ENCODE data around the gene SCP2.
A peak's percentile ranks its signal among the peaks of the same experiment; 100 is the strongest.

SCP2 gene

DNA sequence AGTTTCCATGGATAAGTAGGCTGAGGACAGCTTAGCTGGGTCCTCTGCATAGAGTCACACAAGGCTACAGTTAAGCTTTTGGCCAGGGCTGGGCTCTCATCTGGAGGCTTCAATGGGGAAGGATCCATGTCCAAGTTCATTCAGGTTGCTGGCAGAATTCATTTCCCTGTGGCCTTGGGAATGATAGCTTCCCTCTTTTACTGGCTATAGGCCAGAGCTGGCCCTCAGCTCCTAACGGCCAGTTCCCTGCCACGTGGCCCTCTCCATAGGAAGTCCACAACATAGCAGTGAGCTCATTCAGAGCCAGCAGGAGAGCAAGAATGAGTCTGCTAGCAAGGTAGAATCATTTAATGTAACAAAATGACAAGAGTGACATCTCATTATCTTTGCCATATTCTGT, 119.9 kb downstream of the SCP2 start:
- peak; percentile 60 for DNase-seq

- peak; percentile 63 for DNase-seq
These were observed 121.0 kb downstream of the SCP2 start for GRCh38 chr1:53047737-53048736.

DNA sequence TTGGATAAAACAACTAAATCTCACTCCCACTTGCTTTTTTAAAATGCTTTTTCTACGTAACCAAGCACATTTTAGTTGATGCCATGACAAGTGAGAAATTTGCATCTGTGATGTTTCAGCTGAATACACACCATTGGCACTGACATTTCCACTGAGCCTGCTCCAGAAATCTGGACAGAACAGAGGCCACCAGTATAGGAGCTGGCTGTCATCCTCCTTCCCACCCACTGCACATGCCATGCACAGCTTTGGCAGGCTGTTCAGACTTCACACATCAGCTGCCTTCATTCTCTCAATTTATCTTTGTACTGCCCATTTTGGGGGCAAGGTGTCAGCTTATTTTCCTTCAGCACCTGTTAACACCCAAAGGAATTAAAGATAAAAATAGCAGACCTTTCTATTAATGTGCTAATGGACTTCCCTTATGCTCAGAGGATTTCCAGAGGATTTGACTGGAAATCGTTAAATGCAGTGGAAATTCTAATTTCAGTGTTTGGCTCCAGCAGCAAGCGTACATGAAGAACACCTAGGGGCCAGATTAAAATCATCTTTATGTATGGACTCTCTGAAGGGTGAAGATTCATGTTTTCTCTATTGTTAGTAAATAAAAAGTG, 122.0 kb downstream of the SCP2 start:
- no peak for DNase-seq

DNA sequence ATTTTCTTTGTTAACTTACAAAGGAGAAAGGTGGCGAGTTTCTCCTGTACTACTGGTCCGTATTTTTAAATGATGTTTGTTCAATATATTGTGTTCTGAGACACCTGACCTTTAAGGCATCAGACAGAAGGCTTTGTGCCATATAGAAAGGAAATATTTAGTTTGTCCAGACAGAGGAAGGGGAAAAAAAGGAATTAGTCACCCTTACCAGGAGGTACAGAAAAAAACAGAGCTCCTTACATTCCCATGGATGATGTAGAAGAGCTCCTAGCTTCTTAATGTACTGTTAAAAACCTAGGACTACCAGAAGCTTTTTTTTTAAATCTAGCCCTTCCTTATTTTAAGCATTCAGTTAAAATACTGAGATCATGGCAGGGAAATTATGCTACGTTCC, 122.5 kb downstream of the SCP2 start:
- peak; percentile 34 for DNase-seq

- DNase-seq: peak; percentile 25
These were observed 123.2 kb downstream of the SCP2 start for GRCh38 chr1:53050310-53050709.

DNA sequence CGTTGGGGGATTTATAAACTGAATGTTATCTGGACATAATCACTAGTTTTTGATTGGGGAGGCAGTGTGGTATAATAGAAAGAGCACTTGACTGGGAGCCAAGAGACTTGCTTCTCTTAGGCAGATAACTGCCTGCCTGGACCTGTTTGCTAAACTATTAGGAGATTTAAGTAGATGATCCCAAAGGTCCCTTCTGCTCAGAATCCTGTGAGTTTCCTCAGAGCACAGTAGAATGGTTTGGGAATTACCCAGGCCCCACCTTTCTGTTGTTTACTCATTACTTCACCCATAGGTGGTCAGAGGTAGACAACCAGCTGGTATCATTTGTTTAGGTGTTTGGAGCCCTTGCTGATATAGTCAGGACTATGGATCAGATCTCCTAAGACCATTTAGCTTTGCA, 124.6 kb downstream of the SCP2 start:
- DNase-seq: no peak

DNA sequence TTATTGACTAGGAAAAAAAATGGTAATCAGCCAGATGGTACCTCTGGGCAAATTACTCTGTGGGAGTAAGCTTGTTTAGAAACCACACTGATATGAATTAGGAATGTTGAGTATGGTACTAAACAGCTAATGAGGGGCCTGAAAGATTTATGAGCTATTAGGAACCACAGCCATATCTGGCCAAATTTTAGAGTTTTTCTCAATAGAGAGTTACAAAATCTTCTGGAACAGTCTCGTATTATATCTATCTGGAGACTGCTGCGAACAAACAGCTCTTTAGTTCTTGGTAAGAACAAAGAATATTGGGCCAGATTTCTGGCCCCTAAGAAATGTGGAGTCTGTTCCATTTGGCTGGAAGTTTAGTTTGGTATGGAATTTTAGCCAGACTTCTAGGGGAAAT, 130.1 kb downstream of the SCP2 start:
- no peak for DNase-seq

DNA sequence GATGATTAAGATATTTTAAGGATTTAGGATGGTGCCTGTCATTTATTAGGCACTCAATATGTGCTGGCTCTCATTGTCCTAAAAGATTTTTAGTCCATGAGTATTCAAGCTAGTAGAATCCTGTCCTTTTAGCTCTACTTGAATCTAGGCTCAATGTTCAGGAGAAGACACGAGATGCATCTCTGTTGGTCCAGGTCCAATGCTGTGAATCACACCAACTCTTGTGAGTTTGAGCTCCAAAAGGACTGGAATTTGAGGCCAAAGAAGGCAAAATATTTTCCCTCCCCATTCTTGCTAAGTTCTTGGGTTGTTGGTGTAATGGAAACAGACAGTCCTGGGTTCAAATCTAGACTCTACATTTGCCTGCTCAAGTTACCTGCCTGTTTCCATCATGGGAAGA, 133.5 kb downstream of the SCP2 start:
- peak; percentile 88 for DNase-seq

DNA sequence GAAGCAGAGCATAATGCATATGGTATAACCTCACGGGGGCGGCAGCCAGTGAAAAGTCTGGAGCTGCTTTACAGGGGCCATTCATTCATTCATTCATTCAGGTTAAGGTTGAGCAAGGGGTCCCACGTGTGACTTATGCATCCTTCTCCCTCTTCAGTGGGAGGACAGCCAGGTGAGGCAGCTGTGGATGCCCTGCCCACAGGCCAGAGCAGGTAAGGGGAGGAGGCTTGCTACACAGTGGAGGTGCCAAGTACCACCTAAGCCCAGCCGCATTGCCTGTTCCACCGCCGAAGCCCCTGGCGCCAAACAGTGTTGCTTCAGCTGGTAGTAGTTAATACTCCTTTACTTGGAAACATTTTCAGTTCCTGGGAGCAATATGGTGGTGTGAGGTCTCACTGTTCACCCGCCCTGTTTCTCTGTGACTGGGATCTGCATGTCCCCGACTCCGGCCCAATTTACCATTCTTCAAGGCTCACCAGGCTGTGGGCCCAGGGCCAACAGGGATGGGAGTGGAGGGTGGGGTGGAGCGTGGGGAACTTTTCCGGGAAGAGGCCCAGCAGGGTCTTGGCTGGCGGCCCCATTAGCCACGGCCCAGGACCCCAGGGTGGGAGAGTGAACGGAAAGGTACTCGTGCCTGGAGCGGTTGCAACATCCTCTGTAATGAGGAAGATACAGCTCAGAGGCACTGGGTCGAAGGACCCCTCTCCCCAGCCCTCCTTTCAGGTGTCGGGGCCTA, 134.2 kb downstream of the SCP2 start:
- peak; percentile 34 for DNase-seq

DNA sequence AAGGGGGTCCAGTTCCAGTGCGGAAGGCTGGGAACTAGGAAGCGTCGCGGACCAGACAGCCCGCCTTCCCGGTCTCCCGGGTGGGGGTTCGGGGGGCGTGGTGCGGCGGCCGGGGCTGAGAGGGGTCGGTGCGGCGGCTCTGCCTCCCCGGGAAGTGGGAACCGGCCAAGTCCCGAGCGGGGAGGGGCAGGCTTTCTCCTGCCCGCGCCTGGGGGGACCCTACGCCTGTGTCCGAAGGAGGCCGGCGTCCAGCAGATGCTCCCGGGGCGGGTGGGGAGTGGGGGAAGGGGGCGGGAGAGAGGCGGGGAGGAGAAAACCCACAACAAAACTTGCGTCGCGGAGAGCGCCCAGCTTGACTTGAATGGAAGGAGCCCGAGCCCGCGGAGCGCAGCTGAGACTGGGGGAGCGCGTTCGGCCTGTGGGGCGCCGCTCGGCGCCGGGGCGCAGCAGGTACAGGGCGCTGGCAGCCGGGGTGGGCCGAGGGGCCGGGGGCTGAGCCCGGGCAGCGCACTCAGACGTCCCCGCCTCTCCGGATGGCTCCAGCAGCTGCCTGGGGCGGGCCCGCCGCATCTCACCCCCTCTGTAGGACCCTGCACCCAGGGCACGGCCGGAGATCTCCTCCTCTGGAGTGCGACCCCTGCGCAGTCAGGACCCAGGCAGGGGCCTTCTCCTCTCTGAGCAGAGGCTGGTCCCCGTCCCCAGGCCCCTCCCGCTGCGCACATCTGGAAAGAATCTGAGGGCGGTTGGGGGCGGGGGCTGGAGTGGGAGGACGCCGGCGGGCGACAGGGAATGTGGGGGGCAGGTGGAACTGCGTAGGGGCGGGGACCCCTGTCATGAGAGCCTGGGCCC, 135.0 kb downstream of the SCP2 start, which contains the start of gene PODN:
Gene PODN, plus strand, starts transcription at position 355 of the 849 bp plus-strand sequence. CDS start 7,643 bp downstream, outside the sequence.
- peak; percentile 42 for DNase-seq

DNA sequence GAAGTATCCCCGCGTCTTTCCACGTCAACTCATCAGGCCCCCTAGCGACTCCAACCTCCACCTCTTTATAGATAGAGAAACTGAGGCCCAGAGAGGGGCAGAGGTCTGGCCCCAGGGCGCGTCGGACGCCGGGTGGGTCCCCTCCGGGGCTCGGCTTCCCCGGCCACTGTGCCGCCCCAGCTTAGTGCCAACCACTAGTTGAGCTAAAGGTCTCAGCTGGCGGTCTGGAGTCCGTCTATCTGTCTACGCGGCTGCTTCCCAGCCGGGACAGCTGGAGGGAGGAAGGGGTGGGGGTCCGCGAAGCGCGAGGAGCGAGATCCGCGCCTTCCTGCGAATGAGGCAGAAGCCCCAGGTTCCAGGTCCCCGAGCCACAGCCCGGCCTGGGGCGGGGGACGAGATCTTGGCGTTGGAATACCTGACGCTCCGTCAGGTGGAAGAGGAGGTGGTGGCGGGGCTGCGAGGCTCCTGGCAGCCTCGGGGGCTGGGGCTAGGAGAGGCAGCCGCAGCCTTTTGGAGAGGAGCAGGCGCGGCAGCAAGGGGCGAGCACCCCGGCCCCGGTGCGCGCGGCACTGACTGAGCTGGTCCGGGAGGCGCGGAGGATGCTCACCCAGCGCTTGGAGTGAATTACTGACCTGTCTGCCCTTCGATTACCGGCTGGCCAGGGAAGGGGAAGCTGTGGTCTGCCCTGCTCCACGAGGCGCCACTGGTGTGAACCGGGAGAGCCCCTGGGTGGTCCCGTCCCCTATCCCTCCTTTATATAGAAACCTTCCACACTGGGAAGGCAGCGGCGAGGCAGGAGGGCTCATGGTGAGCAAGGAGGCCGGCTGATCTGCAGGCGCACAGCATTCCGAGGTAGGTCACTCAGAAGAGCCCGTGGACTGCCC, 135.9 kb downstream of the SCP2 start:
- DNase-seq: no peak

- no peak for DNase-seq
These were observed 136.9 kb downstream of the SCP2 start for GRCh38 chr1:53063744-53064515.

- DNase-seq: no peak
These were observed 138.3 kb downstream of the SCP2 start for GRCh38 chr1:53065391-53065790.

GRCh38 chr1:53066488-53066887, 139.4 kb downstream of the SCP2 start:
- no peak for DNase-seq

GRCh38 chr1:53066891-53067738, 140.0 kb downstream of the SCP2 start:
- DNase-seq: no peak

- DNase-seq: no peak
These were observed 140.8 kb downstream of the SCP2 start for GRCh38 chr1:53067886-53068285.

DNA sequence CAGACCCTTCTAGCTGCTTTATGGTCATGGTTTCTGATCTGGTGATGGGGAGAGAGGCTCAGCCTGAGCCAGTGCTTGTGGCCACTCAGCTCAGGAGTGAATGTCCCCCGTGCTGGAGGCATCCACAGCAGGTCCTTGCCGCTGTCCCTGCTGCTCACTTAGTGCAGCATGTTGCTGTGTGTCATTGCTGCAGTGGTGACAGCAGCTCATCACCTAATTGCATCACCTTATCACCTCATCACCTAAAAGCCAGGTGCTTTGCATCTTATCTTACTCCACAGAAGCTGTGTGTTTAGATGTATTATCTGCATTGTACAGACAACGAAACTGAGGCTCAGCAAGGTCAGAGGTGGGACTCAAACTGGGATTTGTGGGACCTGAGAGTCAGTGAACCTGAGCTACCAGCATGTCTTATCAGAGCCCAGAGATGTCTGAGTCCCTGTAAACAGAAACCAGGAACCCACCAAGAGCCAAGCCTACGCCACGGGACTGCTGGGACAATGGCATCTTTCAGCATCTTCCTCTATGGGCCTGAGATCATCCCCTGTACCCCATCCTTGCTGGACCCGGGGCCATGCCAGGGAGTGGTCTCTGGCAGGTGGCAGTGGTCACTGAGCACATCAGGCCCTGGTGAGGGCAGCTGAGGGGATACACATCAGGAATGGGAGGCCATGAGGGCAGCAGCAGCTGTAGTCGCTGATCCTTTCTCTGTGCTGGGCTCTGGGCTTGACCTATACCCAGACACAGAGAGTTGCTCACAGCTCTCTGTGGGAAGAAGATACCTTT, 141.4 kb downstream of the SCP2 start:
- no peak for DNase-seq

DNA sequence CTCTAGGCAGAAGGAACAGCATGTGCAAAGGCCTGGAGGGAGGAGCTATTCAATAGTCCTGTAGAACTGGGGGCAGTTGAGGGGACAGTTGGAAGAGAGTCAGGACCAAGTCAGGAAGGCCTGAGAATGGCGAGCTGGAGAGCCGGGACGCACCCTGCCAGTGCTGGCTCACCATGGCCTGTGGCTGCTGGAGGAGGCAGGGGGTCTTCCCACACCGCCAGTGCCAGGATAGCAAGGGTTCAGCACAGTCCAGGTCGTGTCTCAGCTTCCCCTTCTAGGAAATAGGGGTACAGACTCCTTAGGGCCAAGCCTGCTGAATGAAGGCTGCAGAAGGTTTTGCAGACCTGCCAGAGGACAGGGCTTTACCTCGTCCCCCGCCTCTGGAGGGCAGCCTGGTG, 142.2 kb downstream of the SCP2 start:
- DNase-seq: no peak
